HG03039 (cell line): Measurements from ENCODE around the gene VPS8.
"Not testable (repeated sequence)": the region's sequence is repeated elsewhere in the genome, so short reads cannot be mapped to it uniquely, and the experiment has no call there.

Experiments
- ATAC-seq: cut with Tn5 transposase; IDR thresholded peaks from one replicate; pipeline ENCODE4 v1.9.1; 2021; ENCODE audit warnings: mild to moderate bottlenecking, moderate library complexity; ENCODE audit not compliant: unreplicated experiment

VPS8 gene

GRCh38 chr3:184910664-184911063 lies 98.7 kb downstream of the VPS8 start:
- ATAC-seq = no peak

GRCh38 chr3:184911570-184911969 lies 99.6 kb downstream of the VPS8 start:
- ATAC-seq = no peak

- ATAC-seq = no peak
Measured at GRCh38 chr3:184912163-184912562, 100.2 kb downstream of the VPS8 start.

- ATAC-seq = no peak
Measured at GRCh38 chr3:184914628-184915027, 102.7 kb downstream of the VPS8 start.

GRCh38 chr3:184918750-184919149 lies 106.8 kb downstream of the VPS8 start:
- ATAC-seq = no peak

GRCh38 chr3:184919651-184920050 lies 107.7 kb downstream of the VPS8 start:
- ATAC-seq = no peak

GRCh38 chr3:184924547-184924946 lies 112.6 kb downstream of the VPS8 start:
- ATAC-seq = no peak

GRCh38 chr3:184927796-184928315 lies 115.9 kb downstream of the VPS8 start:
- ATAC-seq = no peak

- no peak for ATAC-seq
Measured at GRCh38 chr3:184932777-184933176, 120.8 kb downstream of the VPS8 start.

- no peak for ATAC-seq
Measured at GRCh38 chr3:184937611-184938010, 125.6 kb downstream of the VPS8 start.

GRCh38 chr3:184941408-184941807 lies 129.4 kb downstream of the VPS8 start:
- ATAC-seq = no peak

GRCh38 chr3:184942735-184943134 lies 130.8 kb downstream of the VPS8 start:
- ATAC-seq = no peak

- ATAC-seq = no peak
Measured at GRCh38 chr3:184944241-184944640, 132.3 kb downstream of the VPS8 start.

- no peak for ATAC-seq
Measured at GRCh38 chr3:184945886-184946625, 134.1 kb downstream of the VPS8 start.

- ATAC-seq = no peak
Measured at GRCh38 chr3:184946917-184947316, 135.0 kb downstream of the VPS8 start.

- no peak for ATAC-seq
Measured at GRCh38 chr3:184949251-184949965, 137.4 kb downstream of the VPS8 start.

- not testable (repeated sequence) for ATAC-seq
Measured at GRCh38 chr3:184950816-184951215, 138.8 kb downstream of the VPS8 start.

- no peak for ATAC-seq
Measured at GRCh38 chr3:184952671-184953070, 140.7 kb downstream of the VPS8 start.

GRCh38 chr3:184953401-184953800 lies 141.4 kb downstream of the VPS8 start:
- no peak for ATAC-seq

- no peak for ATAC-seq
Measured at GRCh38 chr3:184954251-184954650, 142.3 kb downstream of the VPS8 start.

- not testable (repeated sequence) for ATAC-seq
Measured at GRCh38 chr3:184954851-184955250, 142.9 kb downstream of the VPS8 start.
